Measurements from ENCODE around the gene PIP5K1B. TPM values are rescaled to one million over a fixed set of nuclear protein-coding genes. Genes with fewer than 3 reads are reported as not detected.

Gene PIP5K1B
- total and polyA plus RNA-seq, 2 donors (not counting 3 experiments of a cell fraction or from before 2014, with no cell fraction given), result 0.27 TPM; not detected in 1

DNA sequence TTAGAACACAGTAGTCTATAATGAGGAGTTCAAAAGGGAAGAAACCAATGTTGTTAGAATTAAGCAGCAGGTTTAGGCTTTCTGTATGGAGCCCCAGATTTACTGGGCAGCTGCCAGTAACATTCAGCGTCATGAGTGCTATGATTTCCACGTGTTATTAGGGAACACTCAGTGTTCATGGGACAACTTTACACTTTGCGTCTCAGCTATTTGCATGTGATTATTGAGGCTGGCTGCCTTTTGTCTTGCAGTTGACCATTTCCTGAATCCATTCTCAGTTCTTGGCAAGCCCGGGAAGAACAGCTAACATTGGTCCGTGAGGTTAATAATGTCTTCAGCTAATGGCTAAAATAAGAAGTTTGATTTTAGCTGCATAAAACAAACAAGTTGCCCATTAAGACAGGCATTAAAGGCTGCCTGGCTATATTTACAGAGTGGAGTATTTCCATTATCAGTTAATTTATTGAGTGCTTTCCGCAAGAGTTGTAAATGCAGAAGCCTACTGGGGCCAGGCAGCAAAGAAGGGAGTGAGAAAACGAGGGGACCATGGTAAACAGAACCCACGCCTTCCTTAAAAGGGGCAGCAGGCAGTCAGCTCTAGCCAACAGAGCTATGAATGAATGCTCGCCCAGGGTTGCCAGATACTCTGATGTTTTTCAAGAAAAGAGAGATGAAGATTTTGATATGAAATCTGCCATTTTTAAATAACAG lies 120.9 kb downstream of the PIP5K1B start:
- dilution Hi-C loops (cut with MboI; ENCODE audit: extremely low pct_ligation_motif_present, low sequenced_read_pairs), result no loop called here
- H3K9me3 ChIP-seq (replicated peaks; ENCODE audit: control insufficient read depth, insufficient read depth, low read length), result no peaks in the 10 kb centered on the region

More for the DNA sequence above, 120.9 kb downstream of the PIP5K1B start:
- Histone ChIP-seq H3K4me1 (ENCODE audit: control insufficient read depth, extremely low read depth, insufficient read depth, low read length) (no peaks in the 10 kb centered on the region), H3K36me3 (ENCODE audit: control insufficient read depth in 2 of 2, extremely low read depth in 1 of 2, insufficient read depth in 2 of 2, low read length in 2 of 2) (no peaks in the 10 kb centered on the region), H3K9me1 (replicated peaks; ENCODE audit: control insufficient read depth, extremely low read depth, insufficient read depth, low read length) (no peaks in the 10 kb centered on the region), H3K79me2 (ENCODE audit: control insufficient read depth, insufficient read depth, low read length) (no peaks in the 10 kb centered on the region), H3K27ac (ENCODE audit: insufficient read depth, low read depth, low read length) (no peak overlapping the region), H3K9ac (replicated peaks; ENCODE audit: extremely low read depth, insufficient read depth, low read length) (no peak overlapping the region), H3K27me3 (ENCODE audit: control insufficient read depth in 2 of 2, insufficient read depth in 2 of 2, low read length in 2 of 2) (peaks cover 0 to 3% of the 10 kb centered on the region in 2 experiments), H3K4me3 (replicated peaks in 1 of 3; ENCODE audit: insufficient read depth in 1 of 3, low read depth in 1 of 3, low read length in 3 of 3) (no peak overlapping the region), H4K20me1 (replicated peaks; ENCODE audit: control insufficient read depth, extremely low read depth, insufficient read depth, low read length) (no peaks in the 10 kb centered on the region), H3K4me2 (ENCODE audit: insufficient read depth, low read length) (no peak overlapping the region), H2AFZ (ENCODE audit: low read depth, low read length) (no peak overlapping the region)
- FAIRE-seq, result no peak
- no TSS peak for BruUV-seq (replicated peaks)
- POLR2A ChIA-PET, result interaction anchor here (0.6 kb wide), 1 partner anchor 14 kb away, joined by 3 read pairs; no protein-coding TSS in a partner anchor
- intact Hi-C loops (cut with micrococcal nuclease), result no loop called here
- CTCF ChIA-PET, result no interaction called here
- TF ChIP-seq POLR2AphosphoS5 (IDR thresholded peaks at IDR 0.05; ENCODE audit: insufficient read depth, low read depth, low read length) (no peak), GATA2 (IDR thresholded peaks at IDR 0.05; ENCODE audit: insufficient read depth, insufficient read length, low read depth, low read length) (no peak), JUN (IDR thresholded peaks at IDR 0.05; ENCODE audit: borderline replicate concordance, insufficient read depth, insufficient read length, low read depth) (no peak), EZH2 (IDR thresholded peaks at IDR 0.05; ENCODE audit: borderline replicate concordance, low read depth, low read length, severe bottlenecking) (no peak), POLR2A (IDR thresholded peaks at IDR 0.05; ENCODE audit: low read depth, low read length) (no peak), MYC (IDR thresholded peaks at IDR 0.05; ENCODE audit: low read depth, low read length) (no peak), FOS (IDR thresholded peaks at IDR 0.05; ENCODE audit: borderline replicate concordance, insufficient read depth, low read length) (no peak)
- TF ChIP-seq, protein P1, sequence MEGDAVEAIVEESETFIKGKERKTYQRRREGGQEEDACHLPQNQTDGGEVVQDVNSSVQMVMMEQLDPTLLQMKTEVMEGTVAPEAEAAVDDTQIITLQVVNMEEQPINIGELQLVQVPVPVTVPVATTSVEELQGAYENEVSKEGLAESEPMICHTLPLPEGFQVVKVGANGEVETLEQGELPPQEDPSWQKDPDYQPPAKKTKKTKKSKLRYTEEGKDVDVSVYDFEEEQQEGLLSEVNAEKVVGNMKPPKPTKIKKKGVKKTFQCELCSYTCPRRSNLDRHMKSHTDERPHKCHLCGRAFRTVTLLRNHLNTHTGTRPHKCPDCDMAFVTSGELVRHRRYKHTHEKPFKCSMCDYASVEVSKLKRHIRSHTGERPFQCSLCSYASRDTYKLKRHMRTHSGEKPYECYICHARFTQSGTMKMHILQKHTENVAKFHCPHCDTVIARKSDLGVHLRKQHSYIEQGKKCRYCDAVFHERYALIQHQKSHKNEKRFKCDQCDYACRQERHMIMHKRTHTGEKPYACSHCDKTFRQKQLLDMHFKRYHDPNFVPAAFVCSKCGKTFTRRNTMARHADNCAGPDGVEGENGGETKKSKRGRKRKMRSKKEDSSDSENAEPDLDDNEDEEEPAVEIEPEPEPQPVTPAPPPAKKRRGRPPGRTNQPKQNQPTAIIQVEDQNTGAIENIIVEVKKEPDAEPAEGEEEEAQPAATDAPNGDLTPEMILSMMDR (IDR thresholded peaks at IDR 0.05; ENCODE audit: extremely low read depth in 1 of 2, insufficient read depth in 1 of 2, low read depth in 1 of 2, low read length in 2 of 2), result no peak
- TF ChIP-seq, protein P2, sequence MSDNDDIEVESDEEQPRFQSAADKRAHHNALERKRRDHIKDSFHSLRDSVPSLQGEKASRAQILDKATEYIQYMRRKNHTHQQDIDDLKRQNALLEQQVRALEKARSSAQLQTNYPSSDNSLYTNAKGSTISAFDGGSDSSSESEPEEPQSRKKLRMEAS (IDR thresholded peaks at IDR 0.05; ENCODE audit: insufficient read depth, insufficient read length), result no peak
- no peak for DNase-seq (ENCODE audit: low read depth, low spot score)
